A172 (cell line): ENCODE measurements around the gene DPEP1. TPM values are rescaled to one million over a fixed set of nuclear protein-coding genes. Genes with fewer than 3 reads are reported as not detected.
"Not testable (repeated sequence)": the region's sequence is repeated elsewhere in the genome, so short reads cannot be mapped to it uniquely, and the experiment has no call there.

Experiments used
- DNase-seq: peaks from one replicate; pipeline ENCODE4 v3.0.0-alpha.2; 2015; ENCODE audit warnings: low spot score
- total RNA-seq: library from RNA; depleted of rRNA; stranded (reverse); fragments of >200 nt; shearing (Covaris generic); gene quantifications from 2 replicates; pipeline ENCODE4 v1.2.3, GENCODE V29; 2014

DPEP1 gene
- total RNA-seq, 1 experiment from 2014 or later = 0.43 TPM

GRCh38 chr16:89651584-89651983 lies 38.1 kb downstream of the DPEP1 start:
- DNase-seq = no peak

- DNase-seq = no peak
Measured at GRCh38 chr16:89653656-89654295, 40.3 kb downstream of the DPEP1 start.

GRCh38 chr16:89655062-89655643 lies 41.7 kb downstream of the DPEP1 start:
- no peak for DNase-seq

GRCh38 chr16:89656435-89657121 lies 43.1 kb downstream of the DPEP1 start:
- no peak for DNase-seq

- DNase-seq = peak; percentile 79
Measured at GRCh38 chr16:89657442-89658220, 44.2 kb downstream of the DPEP1 start, which contains the start of the genes CHMP1A and SPATA33. Gene CHMP1A, minus strand, starts transcription at chr16:89657708. Its CDS starts 120 bp downstream, at chr16:89657588. Gene SPATA33, plus strand, starts transcription at chr16:89657836. Its CDS starts 76 bp downstream, at chr16:89657912.

- peak; percentile 19 for DNase-seq
Measured at GRCh38 chr16:89658221-89658879, 44.9 kb downstream of the DPEP1 start.

GRCh38 chr16:89660146-89660545 lies 46.7 kb downstream of the DPEP1 start:
- no peak for DNase-seq

GRCh38 chr16:89661215-89661614 lies 47.8 kb downstream of the DPEP1 start:
- no peak for DNase-seq

GRCh38 chr16:89664238-89664637 lies 50.8 kb downstream of the DPEP1 start:
- DNase-seq = not testable (repeated sequence)

GRCh38 chr16:89667000-89667399 lies 53.6 kb downstream of the DPEP1 start:
- peak; percentile 35 for DNase-seq

- DNase-seq = no peak
Measured at GRCh38 chr16:89667633-89668032, 54.2 kb downstream of the DPEP1 start.

GRCh38 chr16:89668790-89669158 lies 55.3 kb downstream of the DPEP1 start:
- no peak for DNase-seq

- no peak for DNase-seq
Measured at GRCh38 chr16:89669755-89670154, 56.3 kb downstream of the DPEP1 start.

- DNase-seq = peak; percentile 49
Measured at GRCh38 chr16:89670496-89671431, 57.3 kb downstream of the DPEP1 start.

- DNase-seq = not testable (repeated sequence)
Measured at GRCh38 chr16:89671565-89671964, 58.1 kb downstream of the DPEP1 start.

- no peak for DNase-seq
Measured at GRCh38 chr16:89672177-89672941, 58.9 kb downstream of the DPEP1 start.

GRCh38 chr16:89678258-89678657 lies 64.8 kb downstream of the DPEP1 start:
- DNase-seq = no peak

GRCh38 chr16:89685916-89686315 lies 72.5 kb downstream of the DPEP1 start:
- no peak for DNase-seq

- DNase-seq = peak; percentile 77
Measured at GRCh38 chr16:89686520-89687091, 73.2 kb downstream of the DPEP1 start, which contains the start of gene CDK10. Gene CDK10, plus strand, starts transcription at chr16:89686689. Its CDS starts 22 bp downstream, at chr16:89686711.
